ENCODE measurements around the gene MPZL1. TPM values are rescaled to one million over a fixed set of nuclear protein-coding genes. Genes with fewer than 3 reads are reported as not detected.
A peak's percentile ranks its signal among the peaks of the same experiment; 100 is the strongest.

Gene MPZL1
- total RNA-seq, 1 experiment from 2014 or later, result 52.9 TPM

GRCh38 chr1:167755654-167756053 lies 33.9 kb downstream of the MPZL1 start:
- H3K9me3 ChIP-seq (ENCODE audit: control insufficient read depth in 1 of 2, insufficient read depth in 1 of 2, low read depth in 1 of 2, low read length in 2 of 2), result no peaks in the 10 kb centered on the region
- no peaks in the 10 kb centered on the region for H3K27me3 ChIP-seq (ENCODE audit: insufficient read depth, low read length)
- no peak overlapping the region for H3K4me3 ChIP-seq (replicated peaks in 1 of 2; ENCODE audit: low read depth in 1 of 2, low read length in 2 of 2)
- H3K79me2 ChIP-seq (ENCODE audit: insufficient read depth, low read length), result peaks cover 70% of the 10 kb centered on the region
- TF ChIP-seq CTCF (IDR thresholded peaks at IDR 0.05 in 2 of 3, conservative IDR thresholded peaks at IDR 0.05 in 1 of 3; ENCODE audit: borderline replicate concordance in 1 of 3, insufficient read depth in 1 of 3, low read depth in 2 of 3, low read length in 2 of 3) (0 out of 6 replicates have a peak, but pooled peaks of 1 of the 3 experiments have one; percentile 11), RAD21 (IDR thresholded peaks at IDR 0.05; ENCODE audit: low read depth) (no peak)
- no peaks in the 10 kb centered on the region for H3K36me3 ChIP-seq (ENCODE audit: control insufficient read depth in 1 of 2, insufficient read depth in 2 of 2, low read length in 2 of 2)
- no peaks in the 10 kb centered on the region for H4K20me1 ChIP-seq (ENCODE audit: insufficient read depth)
- H3K9me2 ChIP-seq (ENCODE audit: insufficient read depth), result no peaks in the 10 kb centered on the region
- ChIA-PET CTCF (no interaction called here), POLR2A (no interaction called here), RAD21 (ENCODE audit: low non-redundant PET in 1 of 2, low total read pairs in 2 of 2, uncharacterized antibody in 2 of 2, unreplicated experiment in 2 of 2) (no interaction called here)
- no peak for ATAC-seq
- H2AFZ ChIP-seq (ENCODE audit: low read depth, low read length, poor library complexity, severe bottlenecking), result no peak overlapping the region
- BruUV-seq (replicated peaks), result no TSS peak
- DNase-seq (ENCODE audit: low read depth, low spot score), result no peak
- no peak overlapping the region for H3K4me2 ChIP-seq (ENCODE audit: low read length)
- H3K4me1 ChIP-seq (ENCODE audit: control insufficient read depth in 1 of 2, insufficient read depth in 2 of 2, low read length in 2 of 2), result peaks cover 4 to 15% of the 10 kb centered on the region in 2 experiments; a peak in 3 of 4 replicates
- no peak overlapping the region for H3K27ac ChIP-seq (ENCODE audit: low read depth, low read length)
- no peak overlapping the region for H3K9ac ChIP-seq (ENCODE audit: low read length)
- intact Hi-C loops (cut with micrococcal nuclease), result loop anchor here (2.0 kb wide), 1 partner anchor 21 kb away; no protein-coding TSS in a partner anchor

- Histone ChIP-seq H3K4me2 (ENCODE audit: low read length) (no peak overlapping the region), H3K4me3 (replicated peaks in 1 of 2; ENCODE audit: low read depth in 1 of 2, low read length in 2 of 2) (no peak overlapping the region), H3K27ac (ENCODE audit: low read depth, low read length) (no peak overlapping the region), H3K79me2 (ENCODE audit: insufficient read depth, low read length) (peaks cover 71% of the 10 kb centered on the region), H2AFZ (ENCODE audit: low read depth, low read length, poor library complexity, severe bottlenecking) (no peak overlapping the region), H3K9me2 (ENCODE audit: insufficient read depth) (no peaks in the 10 kb centered on the region), H3K27me3 (ENCODE audit: insufficient read depth, low read length) (no peaks in the 10 kb centered on the region), H3K4me1 (ENCODE audit: control insufficient read depth in 1 of 2, insufficient read depth in 2 of 2, low read length in 2 of 2) (peaks cover 4 to 12% of the 10 kb centered on the region in 2 experiments; a peak in 3 of 4 replicates), H4K20me1 (ENCODE audit: insufficient read depth) (no peaks in the 10 kb centered on the region), H3K9me3 (ENCODE audit: control insufficient read depth in 1 of 2, insufficient read depth in 1 of 2, low read depth in 1 of 2, low read length in 2 of 2) (no peaks in the 10 kb centered on the region), H3K36me3 (ENCODE audit: control insufficient read depth in 1 of 2, insufficient read depth in 2 of 2, low read length in 2 of 2) (no peaks in the 10 kb centered on the region), H3K9ac (ENCODE audit: low read length) (no peak overlapping the region)
- ATAC-seq (no peak), DNase-seq (ENCODE audit: low read depth, low spot score) (no peak)
- CTCF ChIA-PET, result no interaction called here
- intact Hi-C loops (cut with micrococcal nuclease), result no loop called here
- POLR2A ChIA-PET, result no interaction called here
- no peak for TF ChIP-seq ATF3 (IDR thresholded peaks at IDR 0.05)
- no peak for TF ChIP-seq SIN3A (IDR thresholded peaks at IDR 0.05; ENCODE audit: low read depth)
- no peak for TF ChIP-seq EZH2 (IDR thresholded peaks at IDR 0.05)
- TF ChIP-seq SP1 (IDR thresholded peaks at IDR 0.05; ENCODE audit: low read depth), result no peak
- TF ChIP-seq SRF (IDR thresholded peaks at IDR 0.05; ENCODE audit: low read depth), result no peak
- RAD21 ChIA-PET (ENCODE audit: low non-redundant PET in 1 of 2, low total read pairs in 2 of 2, uncharacterized antibody in 2 of 2, unreplicated experiment in 2 of 2), result no interaction called here
- no TSS peak for BruUV-seq (replicated peaks)
These were observed 35.1 kb downstream of the MPZL1 start for GRCh38 chr1:167756730-167757405.
